GM12875 (cell line): Measurements from ENCODE around the gene CCDC167.
A peak's percentile ranks its signal among the peaks of the same experiment; 100 is the strongest.

Source experiments
- H3K4me3 ChIP-seq: one replicate; pipeline ENCODE4 v1.5.1; 2011; ENCODE audit warnings: low read depth, low read length, control low read depth
- CTCF ChIP-seq: IDR thresholded peaks from 2 replicates; pipeline ENCODE4 v1.5.1; 2011; ENCODE audit warnings: low read depth, mild to moderate bottlenecking, control low read depth, inconsistent platforms, low read length, moderate library complexity, borderline replicate concordance; ENCODE audit not compliant: insufficient read depth

Gene CCDC167

GRCh38 chr6:37499433-37500293 is at the start of gene CCDC167:
CCDC167 (minus strand) TSS chr6:37499893; CDS start chr6:37499863, 30 bp downstream.
- TF ChIP-seq CTCF, result no peak
- H3K4me3 ChIP-seq, result peak within 1 kb of the TSS; percentile 58

- H3K4me3 ChIP-seq, result peak overlapping the region; percentile 11
- no peak for TF ChIP-seq CTCF
Observed at GRCh38 chr6:37549154-37549553, 49.5 kb upstream of the CCDC167 start.

GRCh38 chr6:37548067-37548674 is 48.5 kb upstream of the CCDC167 start:
- no peak for TF ChIP-seq CTCF
- H3K4me3 ChIP-seq, result no peak overlapping the region

- H3K4me3 ChIP-seq, result no peak overlapping the region
- no peak for TF ChIP-seq CTCF
Observed at GRCh38 chr6:37547564-37548061, 47.9 kb upstream of the CCDC167 start.

- H3K4me3 ChIP-seq, result no peak overlapping the region
- no peak for TF ChIP-seq CTCF
Observed at GRCh38 chr6:37546141-37546871, 46.6 kb upstream of the CCDC167 start.

- H3K4me3 ChIP-seq, result no peak overlapping the region
- no peak for TF ChIP-seq CTCF
Observed at GRCh38 chr6:37544530-37544929, 44.8 kb upstream of the CCDC167 start.

- H3K4me3 ChIP-seq, result no peak overlapping the region
- no peak for TF ChIP-seq CTCF
Observed at GRCh38 chr6:37543361-37543760, 43.7 kb upstream of the CCDC167 start.
